ENCODE results near the gene TARBP2.
"Not testable (repeated sequence)": the region's sequence is repeated elsewhere in the genome, so short reads cannot be mapped to it uniquely, and the experiment has no call there.

TARBP2 gene

DNA sequence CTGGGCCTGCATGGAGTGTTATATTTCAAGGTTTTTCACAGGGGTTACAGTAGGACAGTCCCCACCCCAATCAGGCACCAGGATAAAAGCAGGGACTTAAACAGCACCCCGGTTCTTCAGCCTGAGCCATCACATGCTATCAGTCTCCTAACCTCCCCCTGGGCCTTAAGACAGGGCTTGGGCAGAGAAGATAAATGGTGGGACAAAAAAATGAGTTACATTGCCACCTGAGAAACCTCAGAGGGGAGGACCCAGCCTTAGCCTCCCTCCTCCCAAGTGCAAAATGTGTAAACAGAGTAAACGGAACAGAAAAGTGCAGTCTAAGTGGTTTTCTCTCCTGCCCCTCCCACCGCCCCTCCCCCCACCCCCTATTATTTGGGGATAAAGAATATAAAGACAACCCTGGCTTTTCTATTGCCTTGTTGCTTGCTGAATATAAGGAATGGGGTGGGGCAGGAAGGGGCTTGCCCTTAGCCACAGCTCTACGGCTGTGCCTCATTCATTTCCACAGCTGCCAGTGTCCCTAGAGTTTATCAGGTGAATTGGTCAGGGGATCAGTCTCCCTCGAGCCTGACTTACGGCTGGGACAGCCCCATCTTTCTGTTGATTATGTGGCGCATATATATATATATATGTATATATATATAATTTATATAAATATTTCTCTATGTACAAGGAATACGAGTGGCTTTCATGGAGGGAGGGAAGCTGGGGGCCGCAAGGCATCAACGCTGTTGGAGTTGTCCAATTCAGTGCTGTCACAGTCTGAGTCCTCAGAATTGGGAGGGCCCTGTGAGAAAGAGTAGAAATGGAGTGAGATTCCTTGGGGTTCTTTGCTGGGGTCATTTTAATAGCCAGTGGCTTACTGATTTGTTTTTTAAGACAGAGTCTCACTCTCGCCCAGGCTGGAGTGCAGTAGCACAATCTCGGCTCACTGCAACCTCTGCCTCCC, 20.3 kb upstream of the TARBP2 start:
- TF ChIP-seq, protein P1, sequence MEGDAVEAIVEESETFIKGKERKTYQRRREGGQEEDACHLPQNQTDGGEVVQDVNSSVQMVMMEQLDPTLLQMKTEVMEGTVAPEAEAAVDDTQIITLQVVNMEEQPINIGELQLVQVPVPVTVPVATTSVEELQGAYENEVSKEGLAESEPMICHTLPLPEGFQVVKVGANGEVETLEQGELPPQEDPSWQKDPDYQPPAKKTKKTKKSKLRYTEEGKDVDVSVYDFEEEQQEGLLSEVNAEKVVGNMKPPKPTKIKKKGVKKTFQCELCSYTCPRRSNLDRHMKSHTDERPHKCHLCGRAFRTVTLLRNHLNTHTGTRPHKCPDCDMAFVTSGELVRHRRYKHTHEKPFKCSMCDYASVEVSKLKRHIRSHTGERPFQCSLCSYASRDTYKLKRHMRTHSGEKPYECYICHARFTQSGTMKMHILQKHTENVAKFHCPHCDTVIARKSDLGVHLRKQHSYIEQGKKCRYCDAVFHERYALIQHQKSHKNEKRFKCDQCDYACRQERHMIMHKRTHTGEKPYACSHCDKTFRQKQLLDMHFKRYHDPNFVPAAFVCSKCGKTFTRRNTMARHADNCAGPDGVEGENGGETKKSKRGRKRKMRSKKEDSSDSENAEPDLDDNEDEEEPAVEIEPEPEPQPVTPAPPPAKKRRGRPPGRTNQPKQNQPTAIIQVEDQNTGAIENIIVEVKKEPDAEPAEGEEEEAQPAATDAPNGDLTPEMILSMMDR (IDR thresholded peaks at IDR 0.05) = no peak
- Histone ChIP-seq H3K4me1 (peaks cover 16% of the 10 kb centered on the region), H3K9me3 (ENCODE audit: control insufficient read depth, low read length) (no peaks in the 10 kb centered on the region), H3K27ac (no peak overlapping the region), H3K79me2 (peaks cover 15% of the 10 kb centered on the region), H3K27me3 (ENCODE audit: control insufficient read depth, insufficient read depth, low read length) (no peaks in the 10 kb centered on the region), H3K4me3 (ENCODE audit: low read depth, low read length) (no peak overlapping the region), H2AFZ (no peak overlapping the region), H3K36me3 (ENCODE audit: control insufficient read depth, insufficient read depth, low read length) (no peaks in the 10 kb centered on the region), H3K4me2 (ENCODE audit: low read length) (no peak overlapping the region), H3K9ac (no peak overlapping the region)

DNA sequence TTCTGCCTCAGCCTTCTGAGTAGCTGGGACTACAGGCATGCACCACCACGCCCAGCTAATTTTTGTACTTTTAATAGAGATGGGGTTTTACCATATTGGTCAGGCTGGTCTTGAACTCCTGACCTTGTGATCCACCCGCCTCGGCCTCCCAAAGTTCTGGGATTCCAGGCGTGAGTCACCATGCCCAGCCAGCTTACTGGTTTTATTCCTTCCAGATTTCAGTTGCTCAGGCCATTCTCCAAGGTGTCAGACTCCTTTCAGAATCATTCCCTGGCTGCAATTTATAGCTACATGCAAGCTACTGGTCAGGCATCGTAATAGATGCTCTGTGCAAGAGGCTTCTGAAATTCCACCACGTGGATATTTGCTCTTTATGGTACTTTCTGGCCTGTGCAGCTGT, 19.6 kb upstream of the TARBP2 start:
- H3K9ac ChIP-seq; H3K27ac ChIP-seq; H3K4me2 ChIP-seq (ENCODE audit: low read length); H3K4me3 ChIP-seq (ENCODE audit: low read depth, low read length); H2AFZ ChIP-seq; H3K9me3 ChIP-seq (ENCODE audit: control insufficient read depth, low read length); H3K27me3 ChIP-seq (ENCODE audit: control insufficient read depth, insufficient read depth, low read length); H3K79me2 ChIP-seq; H3K36me3 ChIP-seq (ENCODE audit: control insufficient read depth, insufficient read depth, low read length): not testable (repeated sequence)
- H3K4me1 ChIP-seq = peaks cover 11% of the 10 kb centered on the region

DNA sequence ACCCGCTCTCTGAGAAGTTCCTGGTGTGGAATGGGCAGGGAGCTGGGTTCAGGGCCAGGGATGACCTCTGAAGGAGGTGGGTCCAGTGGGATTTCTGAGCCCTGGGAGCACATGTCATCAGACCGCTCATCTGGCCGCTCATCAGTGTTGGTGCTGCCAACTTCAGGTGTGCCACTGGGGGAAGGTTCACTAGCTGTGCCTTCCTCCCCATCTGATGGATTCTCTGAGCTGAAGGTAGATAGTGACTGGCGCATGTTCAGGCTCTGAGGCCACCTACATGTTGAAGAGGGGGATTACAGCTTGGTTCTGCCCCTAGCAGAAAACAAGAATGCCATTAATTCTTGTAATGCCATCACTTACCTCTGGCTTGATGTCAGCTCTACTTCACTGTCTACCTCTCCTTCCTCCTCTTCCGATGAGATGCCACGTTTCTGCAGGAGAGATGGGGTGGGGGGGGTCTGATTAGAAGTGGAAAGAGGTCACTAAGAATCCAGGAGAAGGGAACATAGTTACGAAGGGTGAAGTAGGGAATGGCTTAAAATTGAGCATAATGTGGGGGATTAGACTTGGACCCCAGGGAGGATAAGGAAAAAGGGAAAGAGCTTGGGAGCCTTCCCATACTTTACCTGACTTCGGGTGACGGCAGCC, 19.0 kb upstream of the TARBP2 start:
- Histone ChIP-seq H3K79me2 (peaks cover 2% of the 10 kb centered on the region), H3K36me3 (ENCODE audit: control insufficient read depth, insufficient read depth, low read length) (no peaks in the 10 kb centered on the region)
- TF ChIP-seq, protein P1 (IDR thresholded peaks at IDR 0.05) = peak; percentile 18

DNA sequence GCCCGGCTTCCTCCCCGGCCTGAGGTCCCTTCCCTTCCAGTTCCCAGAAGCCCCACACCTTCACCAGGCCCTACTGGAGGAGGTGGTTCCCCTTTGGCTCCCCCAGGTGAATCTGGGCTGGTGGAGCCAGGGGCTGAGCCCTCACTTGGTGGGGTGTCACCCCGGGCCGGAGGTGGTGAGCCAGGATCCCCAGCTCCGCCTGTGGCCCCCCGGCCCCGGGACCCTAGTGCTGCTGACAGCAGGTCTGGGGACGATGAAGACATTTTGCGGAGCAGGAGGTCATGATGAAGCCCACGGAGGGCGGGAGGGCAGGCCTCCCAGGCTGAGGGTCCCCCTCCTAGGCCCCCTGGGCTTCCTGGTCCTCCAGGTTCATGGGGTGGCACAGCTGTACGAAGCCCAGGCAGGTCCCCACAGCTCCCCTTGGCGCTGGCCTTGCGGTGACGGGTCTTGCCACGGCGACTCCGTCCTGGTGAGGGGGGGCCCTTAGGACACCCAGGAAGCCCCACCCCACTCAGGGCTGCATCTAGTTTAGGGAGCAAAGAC, 18.4 kb upstream of the TARBP2 start:
- no peak overlapping the region for H3K4me2 ChIP-seq (ENCODE audit: low read length)
- no peak overlapping the region for H3K4me3 ChIP-seq (ENCODE audit: low read depth, low read length)
- H3K9ac ChIP-seq = no peak overlapping the region
- no peaks in the 10 kb centered on the region for H3K27me3 ChIP-seq (ENCODE audit: control insufficient read depth, insufficient read depth, low read length)
- peaks cover 3% of the 10 kb centered on the region for H3K4me1 ChIP-seq
- TF ChIP-seq, protein P1 (IDR thresholded peaks at IDR 0.05) = no peak
- no peaks in the 10 kb centered on the region for H3K36me3 ChIP-seq (ENCODE audit: control insufficient read depth, insufficient read depth, low read length)
- no peaks in the 10 kb centered on the region for H3K9me3 ChIP-seq (ENCODE audit: control insufficient read depth, low read length)
- H3K79me2 ChIP-seq = no peaks in the 10 kb centered on the region
- no peak overlapping the region for H3K27ac ChIP-seq
- no peak overlapping the region for H2AFZ ChIP-seq

More for the DNA sequence above, 19.0 kb upstream of the TARBP2 start:
- Histone ChIP-seq H3K4me3 (ENCODE audit: low read depth, low read length) (no peak overlapping the region), H3K9ac (no peak overlapping the region), H3K27ac (no peak overlapping the region), H2AFZ (no peak overlapping the region), H3K9me3 (ENCODE audit: control insufficient read depth, low read length) (no peaks in the 10 kb centered on the region), H3K4me2 (ENCODE audit: low read length) (no peak overlapping the region), H3K4me1 (peaks cover 5% of the 10 kb centered on the region), H3K27me3 (ENCODE audit: control insufficient read depth, insufficient read depth, low read length) (no peaks in the 10 kb centered on the region)
